Measurements from ENCODE around the gene DNM3.

DNA sequence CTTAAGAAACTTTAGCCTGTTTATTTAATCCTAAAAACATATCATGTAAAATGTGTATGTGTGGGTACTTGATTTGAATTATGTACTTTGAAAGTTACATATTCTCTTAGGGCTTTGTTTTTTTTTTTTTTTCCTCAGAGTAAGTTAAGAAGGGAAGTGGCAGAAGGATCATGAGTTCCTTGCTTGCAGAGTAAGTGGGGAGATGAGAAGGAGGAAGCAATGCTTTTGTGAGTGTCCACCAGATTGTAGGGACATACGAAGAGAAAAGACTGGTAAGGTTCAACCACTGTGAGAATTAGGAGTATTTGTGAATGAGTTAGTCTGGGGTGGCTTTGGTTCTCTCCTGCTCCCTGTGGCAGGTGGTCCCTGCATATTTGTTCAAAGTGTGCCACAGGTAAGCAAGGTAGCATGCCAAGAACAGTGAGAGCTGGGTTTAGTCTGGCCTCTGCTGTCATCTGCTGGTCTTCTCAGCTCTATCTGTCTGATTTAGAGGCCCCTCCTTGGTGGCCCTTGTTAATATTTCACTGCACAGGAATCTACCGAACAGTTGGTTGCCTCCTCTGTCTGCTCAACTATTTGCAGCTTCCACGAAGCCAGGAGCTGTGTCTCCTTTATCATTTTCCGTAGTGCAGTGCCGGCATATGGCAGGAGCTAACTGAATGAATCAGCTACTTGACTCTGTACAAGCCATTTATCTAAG lies 9.5 kb downstream of the DNM3 start:
- TF ChIP-seq HDGF (IDR thresholded peaks at IDR 0.05; ENCODE audit: borderline replicate concordance) (no peak), FOXA1 (IDR thresholded peaks at IDR 0.05) (no peak), CTBP1 (IDR thresholded peaks at IDR 0.05; ENCODE audit: borderline replicate concordance) (no peak), SP1 (IDR thresholded peaks at IDR 0.05) (no peak), LEF1 (IDR thresholded peaks at IDR 0.05; ENCODE audit: borderline replicate concordance) (no peak), BHLHE40 (IDR thresholded peaks at IDR 0.05; ENCODE audit: borderline replicate concordance) (no peak), ARNT (IDR thresholded peaks at IDR 0.05) (no peak), FOXM1 (IDR thresholded peaks at IDR 0.05; ENCODE audit: borderline replicate concordance) (no peak), ZNF384 (IDR thresholded peaks at IDR 0.05) (no peak)
